ENCODE measurements around the gene HAP1. TPM values are rescaled to one million over a fixed set of nuclear protein-coding genes. Genes with fewer than 3 reads are reported as not detected.

The HAP1 gene
- total RNA-seq, 1 experiment from 2014 or later, result 2.5 TPM

- Histone ChIP-seq H3K4me2 (ENCODE audit: insufficient read depth, insufficient read length, low read length) (no peak overlapping the region), H3K9ac (ENCODE audit: extremely low read depth, insufficient read length, low read length) (no peak overlapping the region), H3K27ac (ENCODE audit: insufficient read length, low read depth, low read length) (no peak overlapping the region), H3K4ac (ENCODE audit: low read depth, low read length) (no peak overlapping the region), H4K20me1 (ENCODE audit: control insufficient read depth, insufficient read depth, insufficient read length) (no peaks in the 10 kb centered on the region), H3T11ph (ENCODE audit: low read length) (no peak overlapping the region), H3K79me2 (ENCODE audit: insufficient read depth, low read length) (no peaks in the 10 kb centered on the region), H3K14ac (ENCODE audit: insufficient read depth, low read length) (no peak overlapping the region), H4K5ac (ENCODE audit: insufficient read length, low read depth, low read length) (no peak overlapping the region), H3K23me2 (ENCODE audit: insufficient read length, low read depth, low read length, poor library complexity, severe bottlenecking) (no peaks in the 10 kb centered on the region), H2BK5ac (ENCODE audit: insufficient read length, low read length) (no peak overlapping the region), H2AFZ (ENCODE audit: low read length) (no peak overlapping the region), H2BK12ac (ENCODE audit: insufficient read length, low read depth, low read length) (no peak overlapping the region), H4K8ac (replicated peaks; ENCODE audit: insufficient read length, low read depth, low read length) (no peak overlapping the region), H3K4me1 (ENCODE audit: insufficient read depth, low read length) (no peaks in the 10 kb centered on the region), H2BK20ac (ENCODE audit: low read depth, low read length, poor library complexity, severe bottlenecking) (no peak overlapping the region), H3K23ac (ENCODE audit: insufficient read length, low read depth, low read length) (no peak overlapping the region), H3K18ac (ENCODE audit: insufficient read length, low read depth, low read length) (no peak overlapping the region), H2BK120ac (ENCODE audit: low read depth, low read length, poor library complexity, severe bottlenecking) (no peak overlapping the region), H3K27me3 (ENCODE audit: insufficient read depth, low read length) (no peaks in the 10 kb centered on the region), H4K91ac (ENCODE audit: insufficient read length, low read depth, low read length) (no peak overlapping the region), H3K79me1 (ENCODE audit: insufficient read depth, low read depth, low read length, poor library complexity, severe bottlenecking) (no peaks in the 10 kb centered on the region), H2AK5ac (ENCODE audit: insufficient read length, low read length) (no peak overlapping the region), H3K9me3 (ENCODE audit: control insufficient read depth, low read depth, low read length) (no peaks in the 10 kb centered on the region), H2BK15ac (ENCODE audit: low read depth, low read length) (no peak overlapping the region), H3K56ac (ENCODE audit: insufficient read length, low read depth, low read length) (no peak overlapping the region)
- WGBS (ENCODE audit: extremely low coverage, insufficient read length, low lambda C conversion rate), result no CpG with 5 or more reads among the region's 3 CpGs
- Mint-ChIP-seq H3K27me3 (ENCODE audit: low read depth) (no peaks in the 10 kb centered on the region; the same call in 1 of the 2 replicates), H3K4me1 (no peaks in the 10 kb centered on the region), H3K36me3 (ENCODE audit: insufficient read depth in 1 of 3, low read depth in 3 of 3) (peaks cover 6 to 21% (median 20%) of the 10 kb centered on the region in 3 experiments; a peak in 6 of 7 replicates), H3K4me3 (no peak overlapping the region), H3K9me3 (no peaks in the 10 kb centered on the region), H3K27ac (no peak overlapping the region)
- DNase-seq, result no peak
- TF ChIP-seq CTCF (conservative IDR thresholded peaks at IDR 0.05), result no peak
Measured at GRCh38 chr17:41751288-41751687, 16.8 kb upstream of the HAP1 start.
